PC-9 (cell line): Measurements from ENCODE around the gene IL13RA2.

Source experiments
- EZH2 ChIP-seq: fragments of 200-600 bp; sonication (generic); IDR thresholded peaks from 2 replicates; pipeline ENCODE4 v1.8.0; 2017; ENCODE audit warnings: antibody characterized with exemption, low read depth
- TF ChIP-seq, protein P1 (sequence below): fragments of 200-600 bp; sonication (generic); conservative IDR thresholded peaks from 2 replicates; pipeline ENCODE4 v1.6.1; 2017; ENCODE audit warnings: mixed run types, antibody characterized with exemption, mild to moderate bottlenecking, moderate library complexity

DNA sequence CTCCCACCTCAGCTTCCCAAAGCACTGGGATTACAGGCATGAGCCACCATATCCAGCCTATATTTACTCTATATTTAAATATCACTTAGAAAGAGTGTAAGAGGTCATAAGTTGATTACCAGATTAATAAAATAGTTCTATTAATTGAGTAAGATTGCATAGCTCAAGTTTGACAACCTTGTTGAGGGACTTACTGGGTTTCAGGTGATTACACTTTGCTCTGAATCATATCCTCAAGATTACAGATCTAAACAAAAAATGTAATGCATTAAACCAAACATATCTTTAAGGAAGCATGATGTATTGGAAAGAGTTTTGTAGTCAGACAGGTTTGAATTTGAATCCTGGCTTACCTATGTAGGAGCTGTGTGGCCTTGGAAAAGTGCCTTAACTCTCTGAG is 47.9 kb upstream of the IL13RA2 start:
- TF ChIP-seq, protein P1, sequence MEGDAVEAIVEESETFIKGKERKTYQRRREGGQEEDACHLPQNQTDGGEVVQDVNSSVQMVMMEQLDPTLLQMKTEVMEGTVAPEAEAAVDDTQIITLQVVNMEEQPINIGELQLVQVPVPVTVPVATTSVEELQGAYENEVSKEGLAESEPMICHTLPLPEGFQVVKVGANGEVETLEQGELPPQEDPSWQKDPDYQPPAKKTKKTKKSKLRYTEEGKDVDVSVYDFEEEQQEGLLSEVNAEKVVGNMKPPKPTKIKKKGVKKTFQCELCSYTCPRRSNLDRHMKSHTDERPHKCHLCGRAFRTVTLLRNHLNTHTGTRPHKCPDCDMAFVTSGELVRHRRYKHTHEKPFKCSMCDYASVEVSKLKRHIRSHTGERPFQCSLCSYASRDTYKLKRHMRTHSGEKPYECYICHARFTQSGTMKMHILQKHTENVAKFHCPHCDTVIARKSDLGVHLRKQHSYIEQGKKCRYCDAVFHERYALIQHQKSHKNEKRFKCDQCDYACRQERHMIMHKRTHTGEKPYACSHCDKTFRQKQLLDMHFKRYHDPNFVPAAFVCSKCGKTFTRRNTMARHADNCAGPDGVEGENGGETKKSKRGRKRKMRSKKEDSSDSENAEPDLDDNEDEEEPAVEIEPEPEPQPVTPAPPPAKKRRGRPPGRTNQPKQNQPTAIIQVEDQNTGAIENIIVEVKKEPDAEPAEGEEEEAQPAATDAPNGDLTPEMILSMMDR: no peak
- TF ChIP-seq EZH2: no peak
